Measurements from ENCODE around the gene KAZN. TPM values are rescaled to one million over a fixed set of nuclear protein-coding genes. Genes with fewer than 3 reads are reported as not detected.

The KAZN gene
- polyA plus RNA-seq, 1 experiment = 3.7 TPM

DNA sequence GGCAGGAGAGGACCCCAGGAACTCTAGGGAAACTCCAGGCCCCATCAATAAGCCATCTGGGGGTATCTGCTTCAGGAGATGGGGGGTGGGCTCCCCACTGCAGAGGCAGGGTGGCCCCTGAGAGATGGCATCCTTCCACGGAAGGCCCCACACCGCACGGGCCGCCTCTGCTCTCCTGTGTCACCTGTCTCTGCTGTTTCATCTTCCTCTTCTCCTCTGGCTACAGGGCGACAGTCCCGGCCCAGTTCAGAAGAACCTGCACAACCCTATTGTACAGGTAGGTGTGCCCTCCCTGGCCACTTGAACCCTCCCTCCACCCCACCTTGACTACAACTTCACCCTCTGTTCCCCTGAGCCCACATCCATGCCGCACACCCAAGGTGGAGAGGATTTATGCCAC, 464.9 kb downstream of the KAZN start:
- ChIA-PET CTCF (interaction anchor here (1.1 to 1.5 kb wide), 2 partner anchors 36 kb away, joined by 3 read pairs; no protein-coding TSS in a partner anchor), POLR2A (no interaction called here)
- no peak for DNase-seq (ENCODE audit: low read depth, low spot score)
- Histone ChIP-seq H3K4me3 (ENCODE audit: low read depth, low read length) (no peak overlapping the region), H3K27me3 (ENCODE audit: control insufficient read depth, insufficient read depth, low read length) (no peaks in the 10 kb centered on the region), H3K27ac (ENCODE audit: low read depth, low read length) (no peak overlapping the region), H3K9me3 (ENCODE audit: control insufficient read depth, insufficient read depth, low read length) (peaks cover 7% of the 10 kb centered on the region)
- TF ChIP-seq, protein P1, sequence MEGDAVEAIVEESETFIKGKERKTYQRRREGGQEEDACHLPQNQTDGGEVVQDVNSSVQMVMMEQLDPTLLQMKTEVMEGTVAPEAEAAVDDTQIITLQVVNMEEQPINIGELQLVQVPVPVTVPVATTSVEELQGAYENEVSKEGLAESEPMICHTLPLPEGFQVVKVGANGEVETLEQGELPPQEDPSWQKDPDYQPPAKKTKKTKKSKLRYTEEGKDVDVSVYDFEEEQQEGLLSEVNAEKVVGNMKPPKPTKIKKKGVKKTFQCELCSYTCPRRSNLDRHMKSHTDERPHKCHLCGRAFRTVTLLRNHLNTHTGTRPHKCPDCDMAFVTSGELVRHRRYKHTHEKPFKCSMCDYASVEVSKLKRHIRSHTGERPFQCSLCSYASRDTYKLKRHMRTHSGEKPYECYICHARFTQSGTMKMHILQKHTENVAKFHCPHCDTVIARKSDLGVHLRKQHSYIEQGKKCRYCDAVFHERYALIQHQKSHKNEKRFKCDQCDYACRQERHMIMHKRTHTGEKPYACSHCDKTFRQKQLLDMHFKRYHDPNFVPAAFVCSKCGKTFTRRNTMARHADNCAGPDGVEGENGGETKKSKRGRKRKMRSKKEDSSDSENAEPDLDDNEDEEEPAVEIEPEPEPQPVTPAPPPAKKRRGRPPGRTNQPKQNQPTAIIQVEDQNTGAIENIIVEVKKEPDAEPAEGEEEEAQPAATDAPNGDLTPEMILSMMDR (IDR thresholded peaks at IDR 0.05; ENCODE audit: low read depth, low read length) = no peak

DNA sequence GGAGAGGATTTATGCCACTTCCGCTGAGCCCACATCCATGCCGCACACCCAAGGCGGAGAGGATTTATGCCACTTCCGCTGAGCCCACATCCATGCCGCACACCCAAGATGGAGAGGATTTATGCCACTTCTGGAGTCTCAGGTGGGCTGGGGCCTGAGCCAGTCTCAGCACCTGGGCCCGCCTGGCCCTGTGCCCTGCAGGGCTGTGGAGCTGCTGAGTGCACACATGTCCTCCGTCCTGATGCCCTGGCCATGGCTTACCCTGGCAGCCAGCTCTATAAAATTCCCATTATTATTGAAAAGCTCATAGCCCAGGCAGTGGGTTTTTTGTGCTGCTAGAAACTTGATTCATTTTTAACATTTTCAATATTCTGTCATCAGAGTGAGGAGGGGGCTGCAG, 465.3 kb downstream of the KAZN start:
- Histone ChIP-seq H3K4me3 (ENCODE audit: low read depth, low read length) (no peak overlapping the region), H3K27ac (ENCODE audit: low read depth, low read length) (no peak overlapping the region), H3K9me3 (ENCODE audit: control insufficient read depth, insufficient read depth, low read length) (peaks cover 7% of the 10 kb centered on the region), H3K27me3 (ENCODE audit: control insufficient read depth, insufficient read depth, low read length) (no peaks in the 10 kb centered on the region)
- ChIA-PET CTCF (no interaction called here), POLR2A (no interaction called here)
- DNase-seq (ENCODE audit: low read depth, low spot score) = no peak
- TF ChIP-seq, protein P1 (IDR thresholded peaks at IDR 0.05; ENCODE audit: low read depth, low read length) = no peak

DNA sequence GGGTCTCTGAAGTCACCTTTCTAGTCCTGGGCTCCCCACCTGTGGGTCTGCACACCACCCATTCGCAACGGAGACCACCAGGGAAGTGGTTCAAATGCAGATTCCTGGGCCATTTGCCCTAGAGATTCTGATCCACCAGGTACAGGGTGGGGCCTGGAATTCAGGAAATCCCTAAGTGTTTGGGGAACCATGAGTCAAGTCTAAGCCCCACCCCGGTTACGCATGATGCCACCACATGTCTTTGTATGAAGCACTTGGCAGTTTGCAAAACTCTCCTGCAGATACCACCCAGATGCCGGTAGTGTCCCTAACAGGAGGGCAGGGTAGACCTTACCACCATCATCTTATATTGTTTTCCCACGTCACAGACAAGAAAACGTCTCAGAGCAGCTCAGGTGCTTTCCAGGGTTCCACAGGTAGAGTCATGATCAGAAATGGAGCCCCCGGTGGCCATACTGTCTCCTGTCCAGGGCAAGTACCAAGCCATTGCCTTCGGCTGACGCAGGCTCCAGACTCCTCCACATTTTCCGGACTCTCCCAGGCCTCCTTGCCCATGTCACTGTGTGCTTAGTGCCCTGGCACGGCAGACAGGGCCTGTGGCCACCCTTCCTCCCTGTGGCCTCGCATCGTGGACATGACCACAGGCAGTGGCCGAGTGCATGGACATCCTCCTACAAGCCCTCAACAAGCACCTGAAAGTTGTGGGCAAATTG, 465.9 kb downstream of the KAZN start:
- ChIA-PET CTCF (no interaction called here), POLR2A (no interaction called here)
- TF ChIP-seq, protein P1 (IDR thresholded peaks at IDR 0.05; ENCODE audit: low read depth, low read length) = no peak

DNA sequence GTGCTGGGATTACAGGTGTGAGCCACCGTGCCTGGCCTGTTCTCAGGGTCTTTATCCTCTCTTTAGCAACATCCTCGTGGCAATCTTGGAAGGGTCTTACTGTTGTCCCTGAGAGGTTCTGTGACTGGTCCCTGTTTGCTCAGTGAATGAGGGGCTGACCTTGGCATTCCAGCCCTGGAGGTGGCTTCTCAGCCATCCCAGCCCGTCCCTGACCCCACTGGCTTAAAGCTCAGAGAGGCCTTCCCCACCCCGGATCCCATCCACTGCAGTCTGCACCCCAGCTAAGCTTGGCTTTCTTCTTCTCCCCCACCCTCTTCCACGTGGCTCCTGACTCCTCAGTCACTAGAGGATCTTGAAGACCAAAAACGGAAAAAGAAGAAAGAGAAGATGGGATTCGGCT, 466.8 kb downstream of the KAZN start:
- Histone ChIP-seq H3K27ac (ENCODE audit: low read depth, low read length) (no peak overlapping the region), H3K27me3 (ENCODE audit: control insufficient read depth, insufficient read depth, low read length) (no peaks in the 10 kb centered on the region), H3K9me3 (ENCODE audit: control insufficient read depth, insufficient read depth, low read length) (peaks cover 7% of the 10 kb centered on the region), H3K4me3 (ENCODE audit: low read depth, low read length) (no peak overlapping the region)
- CTCF ChIA-PET = no interaction called here
- TF ChIP-seq, protein P1 (IDR thresholded peaks at IDR 0.05; ENCODE audit: low read depth, low read length) = no peak
- DNase-seq (ENCODE audit: low read depth, low spot score) = no peak
- POLR2A ChIA-PET = no interaction called here

More for the DNA sequence above, 465.9 kb downstream of the KAZN start:
- Histone ChIP-seq H3K27me3 (ENCODE audit: control insufficient read depth, insufficient read depth, low read length) (no peaks in the 10 kb centered on the region), H3K4me3 (ENCODE audit: low read depth, low read length) (no peak overlapping the region), H3K9me3 (ENCODE audit: control insufficient read depth, insufficient read depth, low read length) (peaks cover 7% of the 10 kb centered on the region), H3K27ac (ENCODE audit: low read depth, low read length) (no peak overlapping the region)
- no peak for DNase-seq (ENCODE audit: low read depth, low spot score)

DNA sequence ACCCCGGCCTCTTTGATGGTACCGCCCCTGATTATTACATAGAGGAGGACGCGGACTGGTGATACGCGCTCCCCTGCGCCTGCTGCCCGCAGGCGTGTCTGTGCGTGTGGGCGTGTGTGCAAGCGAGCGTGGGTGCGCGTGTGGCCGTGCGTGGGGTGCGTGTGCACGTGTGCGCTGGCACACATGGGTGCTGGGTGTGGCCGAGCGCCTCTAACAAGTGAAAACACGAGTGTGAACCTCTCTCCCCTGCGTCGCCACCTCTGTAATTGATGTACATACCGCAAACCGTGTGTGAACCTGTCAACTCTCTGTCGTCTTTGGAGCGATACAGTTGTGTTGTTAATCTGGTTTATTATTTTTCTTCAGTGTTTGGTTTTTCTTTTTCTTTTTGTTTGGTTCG, 467.3 kb downstream of the KAZN start:
- TF ChIP-seq, protein P1 (IDR thresholded peaks at IDR 0.05; ENCODE audit: low read depth, low read length) = no peak

More for the DNA sequence above, 467.3 kb downstream of the KAZN start:
- H3K9me3 ChIP-seq (ENCODE audit: control insufficient read depth, insufficient read depth, low read length) = peaks cover 7% of the 10 kb centered on the region
- DNase-seq (ENCODE audit: low read depth, low spot score) = no peak
- no peak overlapping the region for H3K27ac ChIP-seq (ENCODE audit: low read depth, low read length)
- no peaks in the 10 kb centered on the region for H3K27me3 ChIP-seq (ENCODE audit: control insufficient read depth, insufficient read depth, low read length)
- ChIA-PET POLR2A (no interaction called here), CTCF (no interaction called here)
- no peak overlapping the region for H3K4me3 ChIP-seq (ENCODE audit: low read depth, low read length)
